ENCODE results near the gene ADK.

Gene ADK

DNA sequence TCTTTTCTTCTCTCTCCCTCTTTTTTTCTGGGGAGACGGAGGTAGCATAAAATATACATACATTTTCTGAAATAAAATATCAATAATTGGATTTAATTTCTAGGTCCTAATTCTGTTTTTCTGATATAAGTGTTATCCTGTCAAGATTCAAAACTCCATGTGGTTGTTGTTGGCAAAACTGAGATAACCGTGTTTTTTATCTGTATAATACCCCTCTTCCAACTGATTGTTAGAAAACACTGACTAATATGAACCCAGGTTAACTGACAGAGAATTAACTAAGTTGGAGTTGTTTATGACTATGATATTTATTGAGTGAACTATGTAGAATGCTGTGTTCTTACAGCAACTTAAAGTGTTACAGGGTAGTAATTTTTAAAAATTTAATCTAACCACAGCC, 438.8 kb downstream of the ADK start:
- FAIRE-seq = no peak
- no peak for DNase-seq (ENCODE audit: low spot score)

DNA sequence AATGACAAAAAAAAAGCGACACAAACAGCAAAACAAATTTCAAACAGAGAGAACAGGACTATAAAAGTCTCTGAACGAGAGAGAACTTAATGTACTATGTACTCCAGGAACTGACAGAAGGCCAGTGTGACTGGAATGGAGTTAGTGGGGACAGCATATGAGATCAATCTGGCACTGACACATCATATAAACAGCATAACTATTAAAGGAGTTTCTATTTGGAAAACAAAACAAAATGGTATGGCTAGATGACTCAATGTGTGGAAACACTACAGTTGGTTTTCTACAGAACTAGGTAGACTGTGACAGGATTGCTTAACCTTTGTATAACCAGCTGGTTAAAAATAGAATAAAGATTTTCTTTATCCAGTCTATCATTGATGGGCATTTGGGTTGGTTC, 442.4 kb downstream of the ADK start:
- no peak for DNase-seq (ENCODE audit: low spot score)
- no peak for FAIRE-seq

DNA sequence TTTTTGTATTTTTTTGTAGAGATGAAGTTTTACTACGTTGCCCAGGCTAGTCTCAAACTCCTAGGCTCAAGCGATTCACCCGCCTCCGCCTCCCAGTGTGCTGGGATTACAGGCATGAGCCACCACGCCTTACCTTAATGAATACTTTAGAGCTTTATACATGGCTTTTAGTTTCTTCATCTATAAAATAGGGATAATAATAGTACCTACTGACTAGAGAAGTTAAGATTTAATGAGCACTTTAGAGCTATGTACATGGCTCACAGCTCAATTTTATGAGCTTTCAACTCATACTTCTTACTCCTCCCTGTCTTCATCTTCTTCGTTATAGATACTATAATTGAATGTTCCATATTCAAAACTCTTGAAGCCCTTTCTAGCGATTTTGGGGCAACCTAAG, 445.7 kb downstream of the ADK start:
- no peak for FAIRE-seq
- DNase-seq (ENCODE audit: low spot score) = no peak

DNA sequence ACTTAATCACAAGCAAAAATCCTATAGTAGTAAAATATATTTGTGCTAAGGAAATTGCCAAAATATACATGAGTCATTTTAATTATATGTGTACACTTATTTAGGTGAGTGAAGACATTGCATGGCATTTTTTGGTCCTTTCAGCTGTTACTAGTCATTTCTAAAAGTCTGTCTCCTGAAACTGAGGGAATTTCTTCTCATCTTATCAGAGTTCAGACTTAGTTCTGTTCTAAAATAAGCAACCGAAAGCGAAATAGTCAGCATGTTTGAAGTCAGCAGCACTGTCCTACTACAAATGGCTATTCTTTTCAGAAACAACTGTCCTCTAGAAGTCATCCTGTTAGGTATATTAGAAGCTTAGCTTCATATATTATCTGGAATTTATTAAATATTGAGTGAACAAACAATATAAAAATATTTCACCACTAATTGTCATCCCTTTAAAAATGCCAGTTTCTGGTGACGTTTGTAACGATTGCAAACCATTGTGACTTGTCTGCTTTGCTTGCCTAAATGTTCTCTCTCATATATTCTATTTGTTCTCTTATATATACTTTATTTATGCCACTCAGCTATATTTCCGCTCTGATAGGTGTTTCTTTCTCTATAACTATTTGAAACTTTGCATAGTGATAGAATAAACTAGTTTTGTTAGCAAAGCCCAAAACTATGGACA, 448.0 kb downstream of the ADK start:
- DNase-seq (ENCODE audit: low spot score) = no peak
- no peak for FAIRE-seq

DNA sequence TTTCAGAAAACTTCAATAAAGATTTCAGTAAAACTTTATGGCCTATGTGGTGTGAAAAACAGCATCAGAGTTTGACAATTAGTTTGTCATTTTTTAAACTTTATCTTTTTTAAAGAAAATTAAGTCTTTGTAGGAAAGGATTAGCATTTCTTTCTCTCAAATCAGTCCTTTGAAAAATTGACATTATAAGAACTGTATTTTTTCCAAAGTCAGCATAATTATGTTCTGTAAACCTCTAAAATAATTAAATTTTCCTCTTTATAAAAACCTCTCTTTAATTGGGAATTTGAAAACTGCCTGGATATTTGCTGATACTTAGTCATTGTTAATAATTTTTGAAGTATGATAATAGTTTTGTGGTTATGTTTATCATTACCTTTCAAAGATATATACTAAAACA, 448.7 kb downstream of the ADK start:
- no peak for FAIRE-seq
- no peak for DNase-seq (ENCODE audit: low spot score)

DNA sequence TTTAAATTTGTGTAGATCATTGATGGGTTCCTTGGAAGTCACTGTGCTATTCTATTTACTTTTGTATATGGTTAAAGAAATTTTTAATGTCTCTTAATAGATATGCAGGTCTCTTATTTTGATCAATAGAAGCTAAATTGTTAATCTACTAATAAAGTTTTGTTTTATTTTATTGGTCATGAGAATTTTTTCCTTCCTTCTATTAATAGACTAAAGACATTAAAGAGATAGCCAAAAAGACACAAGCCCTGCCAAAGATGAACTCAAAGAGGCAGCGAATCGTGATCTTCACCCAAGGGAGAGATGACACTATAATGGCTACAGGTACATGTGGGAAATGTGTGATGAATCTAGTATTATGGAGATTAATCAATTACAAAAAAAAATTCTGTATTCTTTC, 449.1 kb downstream of the ADK start:
- no peak for FAIRE-seq

DNA sequence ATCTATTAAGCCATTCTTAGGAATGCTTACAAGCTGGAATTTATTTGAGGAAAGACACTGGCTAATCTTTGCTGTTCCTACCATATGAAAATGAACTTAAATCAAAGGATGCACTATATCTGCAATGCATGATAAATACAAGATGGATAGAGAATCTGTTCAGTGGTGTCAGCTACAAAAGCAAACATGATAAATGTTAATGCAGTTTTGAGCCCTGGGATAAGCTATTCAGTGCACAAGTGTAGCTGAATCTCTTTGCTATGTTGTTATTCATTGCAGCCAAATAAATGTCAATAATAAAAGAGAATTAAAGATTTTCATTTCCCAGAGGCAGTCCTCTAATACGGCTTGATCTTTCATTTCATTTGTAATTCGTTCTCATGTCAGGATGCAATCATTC, 451.6 kb downstream of the ADK start:
- DNase-seq (ENCODE audit: low spot score) (no peak), FAIRE-seq (no peak)

More for the DNA sequence above, 449.1 kb downstream of the ADK start:
- no peak for DNase-seq (ENCODE audit: low spot score)

DNA sequence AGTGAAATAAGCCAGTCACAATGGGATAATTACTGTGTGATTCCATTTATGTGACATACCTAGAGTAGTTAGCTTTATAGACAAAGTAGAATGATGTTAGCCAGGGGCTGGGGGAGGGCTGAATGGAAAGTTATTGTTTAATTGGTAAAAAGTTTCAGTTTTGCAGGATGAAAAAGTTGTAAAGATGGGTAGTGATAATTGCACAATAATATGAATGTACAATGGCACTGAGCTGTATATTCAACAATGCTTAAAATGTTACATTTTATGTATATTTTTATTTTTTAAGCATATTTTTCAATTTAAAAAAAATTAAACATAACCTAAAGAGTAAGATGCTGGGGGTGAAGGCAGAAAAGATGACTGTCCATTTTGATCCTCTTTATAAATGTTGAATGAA, 459.3 kb downstream of the ADK start:
- FAIRE-seq (no peak), DNase-seq (ENCODE audit: low spot score) (no peak)

DNA sequence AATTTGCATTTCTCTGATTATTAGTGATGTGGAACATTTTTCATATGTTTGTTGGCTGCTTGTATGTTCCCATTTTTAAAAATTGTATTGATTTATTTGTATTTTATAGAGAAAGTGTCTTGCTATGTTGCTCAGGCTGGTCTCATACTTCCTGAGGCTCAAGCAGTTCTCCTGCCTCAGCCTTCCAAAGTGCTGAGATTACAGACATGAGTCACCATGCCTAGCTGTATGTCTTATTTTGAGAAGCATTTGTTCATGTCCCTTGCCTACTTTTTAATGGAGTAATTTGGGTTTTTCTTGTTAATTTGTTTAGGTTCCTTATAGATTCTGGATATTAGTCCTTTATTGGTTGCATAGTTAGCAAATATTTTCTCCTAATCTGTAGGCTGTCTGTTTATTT, 461.2 kb downstream of the ADK start:
- FAIRE-seq (no peak), DNase-seq (ENCODE audit: low spot score) (no peak)

DNA sequence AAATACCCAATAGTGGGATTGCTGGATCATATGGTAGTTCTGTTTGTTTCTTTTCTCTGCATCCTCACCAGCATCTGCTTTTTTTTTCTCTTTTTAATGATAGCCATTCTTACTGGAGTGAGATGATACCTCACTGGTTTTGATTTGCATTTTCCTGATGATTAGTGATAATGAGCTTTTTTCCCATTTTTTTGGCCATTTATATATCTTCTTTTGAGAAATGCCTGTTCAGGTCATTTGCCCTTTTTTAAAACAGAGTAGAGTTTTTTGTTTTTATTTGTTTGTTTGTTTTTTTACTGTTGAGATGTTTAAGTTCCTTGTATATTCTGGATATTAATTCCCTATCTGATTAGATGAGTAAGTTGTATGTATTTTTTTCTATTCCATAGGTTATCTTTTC, 469.6 kb downstream of the ADK start:
- DNase-seq (ENCODE audit: low spot score) (no peak), FAIRE-seq (no peak)

DNA sequence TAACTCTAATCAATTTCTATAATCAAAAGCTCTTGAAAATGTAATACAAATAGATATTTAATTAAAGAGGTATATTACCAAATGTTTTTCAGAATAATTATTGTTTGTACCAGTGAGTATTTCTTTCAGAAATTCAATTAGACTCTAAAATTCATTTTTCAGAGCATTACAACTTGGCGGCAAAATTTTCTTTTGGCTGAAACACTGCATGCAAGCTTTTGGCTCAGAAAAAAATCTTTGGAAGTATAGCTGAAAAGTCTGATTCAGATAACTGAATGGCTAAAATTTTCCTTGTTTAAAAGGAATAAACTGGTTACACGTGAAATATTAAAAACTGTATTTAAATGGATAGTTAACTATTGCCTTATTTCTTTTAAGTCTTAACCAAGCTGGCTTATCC, 472.8 kb downstream of the ADK start:
- DNase-seq (ENCODE audit: low spot score) = no peak
- no peak for FAIRE-seq

DNA sequence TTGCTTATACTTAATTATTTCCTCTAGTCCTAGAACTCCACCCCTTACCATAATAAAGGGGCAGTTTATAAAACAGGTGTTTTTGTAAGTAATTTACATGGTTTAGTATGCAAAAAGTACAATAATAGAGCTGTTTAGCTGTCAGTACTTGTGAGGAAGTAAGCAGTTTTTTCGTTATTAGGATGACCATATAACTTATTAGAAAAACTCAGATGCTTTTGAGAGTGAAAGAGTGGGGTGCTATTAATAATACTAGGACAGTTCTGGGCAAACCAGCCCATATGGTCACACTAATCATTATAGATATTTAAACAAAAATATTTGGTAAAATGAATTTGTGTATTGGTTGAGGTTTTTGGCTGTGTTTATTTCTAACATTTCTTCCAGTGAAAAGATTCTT, 473.5 kb downstream of the ADK start:
- DNase-seq (ENCODE audit: low spot score) (no peak), FAIRE-seq (no peak)

DNA sequence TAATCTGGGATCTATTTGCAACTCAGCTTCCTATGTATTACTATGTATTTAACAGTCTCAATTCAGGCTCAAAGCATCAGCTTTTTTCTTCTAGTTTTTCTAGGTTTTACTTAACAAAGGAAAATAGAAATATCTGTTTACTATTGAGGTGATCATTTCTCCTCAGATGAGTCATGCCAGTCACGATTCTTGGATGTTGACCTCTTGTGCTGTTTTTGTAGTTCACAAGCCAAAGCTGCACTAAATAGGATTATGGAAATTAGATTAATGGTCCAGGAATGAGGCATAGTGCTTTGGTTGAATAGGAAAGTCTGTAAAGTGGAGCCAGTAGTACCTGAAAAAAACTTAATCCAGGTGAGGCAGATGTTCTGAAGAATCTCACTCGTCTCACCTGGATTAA, 477.1 kb downstream of the ADK start:
- FAIRE-seq (no peak), DNase-seq (ENCODE audit: low spot score) (no peak)

DNA sequence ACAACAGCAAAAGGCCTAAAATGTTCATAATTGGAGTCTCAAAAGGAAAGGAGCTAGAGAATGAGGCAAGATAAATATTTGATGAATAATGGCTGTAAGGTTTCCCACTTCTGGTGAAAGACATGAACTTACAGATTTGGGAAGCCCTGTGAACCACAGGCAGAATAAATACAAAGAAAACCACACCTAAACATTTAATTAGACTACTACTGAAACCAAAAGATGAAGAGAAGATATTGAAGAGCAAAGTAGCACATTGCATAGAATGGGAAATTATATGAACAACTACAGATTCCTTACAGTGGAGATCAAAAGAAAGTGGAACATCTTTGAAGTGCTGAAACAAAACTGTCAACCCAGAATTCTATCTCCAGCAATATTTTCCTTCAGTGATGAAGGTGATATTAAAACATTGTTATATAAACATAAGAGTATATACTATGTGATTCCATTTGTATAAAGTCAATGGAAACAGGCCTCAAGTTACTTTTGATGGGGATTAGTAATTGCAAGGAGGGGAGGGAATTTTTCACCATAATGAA, 484.0 kb downstream of the ADK start:
- FAIRE-seq = no peak
- DNase-seq (ENCODE audit: low spot score) = no peak

DNA sequence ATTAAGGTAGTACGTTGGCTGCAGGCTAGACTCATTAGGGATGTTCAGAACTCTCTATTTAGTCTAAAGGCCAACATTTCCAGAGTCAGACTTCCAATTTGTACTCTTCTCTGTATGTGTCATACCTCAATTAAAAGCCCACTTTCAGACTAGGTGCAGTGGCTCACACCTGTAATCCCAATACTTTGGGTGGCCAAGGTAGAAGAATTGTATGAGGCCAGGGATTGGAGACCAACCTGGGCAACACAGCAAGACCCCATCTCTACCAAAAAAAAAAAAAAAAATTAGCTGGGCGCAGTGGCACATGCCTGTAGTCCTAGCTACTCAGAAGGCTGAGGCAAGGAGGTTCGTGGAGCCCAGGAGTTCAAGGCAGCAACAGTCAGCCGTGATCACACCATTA, 484.6 kb downstream of the ADK start:
- DNase-seq (ENCODE audit: low spot score) = no peak
- FAIRE-seq = no peak

DNA sequence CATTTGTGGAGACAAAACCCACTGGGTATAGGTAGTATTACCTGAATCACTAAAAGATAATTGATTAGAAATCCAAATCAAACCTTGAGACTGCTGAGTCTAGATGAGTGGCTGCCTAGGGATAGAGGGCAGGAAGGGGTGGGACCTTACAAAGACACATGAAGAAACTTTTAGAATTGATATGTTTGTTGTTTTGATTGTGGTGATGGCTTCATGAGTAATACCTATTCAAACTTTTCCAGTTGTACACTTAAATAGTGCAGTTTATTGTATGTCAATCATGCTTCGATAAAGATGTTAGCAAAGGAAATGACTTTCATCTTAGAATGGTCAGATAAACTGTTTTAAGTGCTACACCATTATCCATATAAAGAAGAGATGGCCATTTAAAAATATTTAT, 486.7 kb downstream of the ADK start:
- DNase-seq (ENCODE audit: low spot score) = no peak
- no peak for FAIRE-seq

DNA sequence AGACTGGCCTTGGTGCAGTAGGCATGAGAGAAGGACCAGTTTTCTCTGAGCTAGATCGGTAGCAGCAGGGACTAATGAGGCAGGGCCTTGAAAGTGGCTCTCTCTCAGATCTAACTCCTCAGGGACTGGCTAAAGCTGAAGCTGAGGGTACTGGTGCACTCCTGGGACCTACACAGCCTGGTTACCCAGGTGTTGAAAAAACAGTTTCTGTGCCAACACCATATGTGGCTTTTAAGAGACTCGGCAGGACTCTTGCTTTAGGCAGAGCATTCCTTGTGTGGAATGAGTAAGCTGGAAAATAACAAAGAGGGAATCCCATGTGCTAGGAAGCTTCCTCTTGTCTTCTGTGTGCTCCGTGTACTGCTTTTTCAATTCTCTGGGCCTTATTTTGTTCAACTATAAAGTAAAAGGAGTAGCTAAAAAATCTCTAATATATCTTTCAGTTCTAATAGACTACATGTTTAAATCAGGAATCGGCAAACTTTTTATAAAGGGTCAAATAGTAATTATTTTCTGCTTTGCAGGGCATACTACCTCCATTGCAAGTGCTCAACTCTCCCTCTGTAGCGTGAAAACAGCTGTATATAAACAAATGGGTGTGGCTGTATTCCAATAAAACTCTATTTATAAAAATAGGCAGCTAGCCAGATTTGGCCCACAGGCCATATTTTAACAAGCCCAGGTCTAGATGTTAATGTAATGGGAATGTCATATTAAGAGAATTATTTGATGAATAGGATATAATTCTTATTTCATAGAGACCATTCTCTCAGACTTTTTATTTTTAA, 489.3 kb downstream of the ADK start:
- no peak for FAIRE-seq
- no peak for DNase-seq (ENCODE audit: low spot score)

DNA sequence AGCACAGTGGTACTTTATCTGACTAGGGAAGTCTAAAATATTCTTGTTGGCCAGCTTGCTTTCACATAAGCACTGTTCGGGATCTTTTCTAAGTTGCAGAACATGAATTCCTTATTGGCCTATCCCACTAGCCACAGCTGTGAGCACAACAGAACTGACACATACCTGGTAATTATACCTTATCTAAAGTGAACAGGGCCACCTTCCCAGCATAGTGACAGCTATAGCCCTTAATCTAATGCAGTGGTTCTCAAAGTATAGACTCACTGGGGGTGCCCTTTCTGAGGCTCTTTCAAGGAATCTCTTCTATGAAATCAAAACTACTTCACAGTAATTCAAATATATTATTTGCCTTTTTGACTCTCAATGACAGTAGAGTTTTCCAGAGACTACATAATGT, 490.6 kb downstream of the ADK start:
- DNase-seq (ENCODE audit: low spot score) (no peak), FAIRE-seq (no peak)

DNA sequence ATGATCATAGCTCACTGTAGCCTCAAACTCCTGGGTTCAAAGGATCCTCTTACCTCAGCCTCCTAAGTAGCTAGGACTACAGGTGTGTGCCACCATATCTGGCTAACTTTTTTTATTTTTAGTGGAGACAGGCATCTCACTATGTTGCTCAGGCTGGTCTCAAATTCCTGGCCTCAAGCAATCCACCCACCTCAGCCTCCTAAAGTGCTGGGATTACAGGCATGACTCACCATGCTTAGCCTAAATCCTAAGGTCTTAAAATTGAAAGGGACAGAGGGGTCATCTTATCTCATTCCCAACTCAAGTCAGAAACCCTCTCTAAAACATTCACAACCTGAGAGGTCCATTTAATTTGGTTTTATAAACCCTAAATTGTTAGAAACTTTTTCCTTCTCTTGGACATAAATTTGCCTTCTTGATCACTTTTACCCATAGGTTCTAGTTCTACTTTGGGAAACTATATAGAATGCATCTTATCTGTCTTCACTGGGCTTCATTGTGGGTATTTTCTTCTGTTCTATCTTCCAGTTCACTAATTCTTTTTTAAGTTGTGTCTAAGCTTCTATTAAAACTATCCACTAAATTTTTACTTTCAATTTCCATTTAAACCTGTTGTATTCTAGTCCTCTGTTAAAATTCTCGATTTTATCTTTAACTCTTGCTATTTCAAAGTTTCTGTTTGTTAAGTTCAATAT, 492.0 kb downstream of the ADK start:
- DNase-seq (ENCODE audit: low spot score) = no peak
- FAIRE-seq = no peak

DNA sequence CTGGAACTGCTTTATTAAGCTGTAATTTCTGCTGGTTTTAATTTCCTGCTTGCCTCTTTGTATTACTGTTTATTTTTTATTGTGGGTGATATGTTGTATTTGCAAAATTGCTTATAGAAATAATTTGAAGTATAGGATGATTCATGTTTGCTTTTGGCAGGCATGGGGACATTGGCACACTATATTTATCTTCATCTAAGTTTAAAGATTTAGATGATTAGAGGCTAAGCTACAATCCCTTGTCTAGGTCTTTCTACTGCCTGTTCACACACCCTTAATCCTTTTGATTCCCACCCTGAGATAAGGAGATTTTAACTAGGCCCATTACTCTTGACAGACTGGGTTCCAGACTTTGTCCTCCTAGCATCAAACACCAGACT, 492.6 kb downstream of the ADK start:
- no peak for FAIRE-seq
- no peak for DNase-seq (ENCODE audit: low spot score)

DNA sequence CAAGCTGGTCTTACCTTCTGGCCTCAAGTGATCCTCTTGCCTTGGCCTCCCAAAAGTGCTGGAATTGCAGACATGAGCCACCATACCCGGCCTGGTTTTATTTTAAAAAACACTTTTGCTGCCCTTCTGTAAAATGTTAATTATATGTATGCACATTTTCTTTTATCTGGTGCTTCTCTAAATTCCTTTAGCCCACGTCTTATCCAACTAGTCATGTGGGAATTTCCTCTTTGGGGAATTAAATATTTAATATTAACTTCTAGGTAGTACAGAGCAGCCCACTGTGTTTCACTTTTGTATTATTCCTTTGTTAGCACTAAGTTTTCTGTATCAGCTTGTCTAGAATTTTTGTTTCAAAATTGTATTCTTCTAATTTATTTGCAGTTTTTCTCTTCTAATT, 493.7 kb downstream of the ADK start:
- DNase-seq (ENCODE audit: low spot score) (no peak), FAIRE-seq (no peak)

DNA sequence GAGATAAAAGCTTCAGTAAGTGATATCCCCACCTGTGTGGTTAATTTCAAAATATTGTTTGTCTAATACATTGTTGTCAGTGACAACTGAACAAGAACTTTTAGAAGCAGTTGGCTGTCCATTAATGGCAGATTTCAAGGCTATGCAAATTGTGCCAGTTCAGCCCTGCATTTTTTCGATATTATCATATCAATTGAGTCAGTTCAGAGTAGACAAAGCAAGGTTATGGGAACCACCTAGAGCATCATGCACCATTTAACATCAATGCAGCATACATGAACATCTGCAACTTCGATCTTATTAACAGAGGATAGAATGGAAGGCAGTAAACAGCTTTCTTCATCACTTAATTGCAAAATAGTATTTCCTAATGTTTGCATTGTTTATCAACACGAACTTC, 494.7 kb downstream of the ADK start:
- DNase-seq (ENCODE audit: low spot score) (no peak), FAIRE-seq (no peak)

DNA sequence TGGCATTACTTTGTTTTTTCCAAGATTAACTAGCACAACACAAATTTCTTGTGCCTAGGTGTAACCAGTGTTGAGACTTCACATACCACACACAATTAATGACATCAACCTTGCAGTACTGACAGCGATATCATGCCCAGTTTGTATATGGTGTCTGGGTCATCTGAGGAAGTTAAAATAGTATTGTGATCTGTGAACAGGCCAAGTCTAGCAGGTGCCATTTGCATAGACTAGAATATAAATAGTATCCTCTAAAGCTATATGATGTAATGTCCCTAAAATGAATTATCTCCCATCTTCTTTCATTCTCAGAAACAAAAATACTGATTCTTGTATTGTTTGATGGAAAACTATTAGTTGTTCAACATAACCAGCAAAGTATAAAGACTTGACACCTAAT, 499.6 kb downstream of the ADK start:
- FAIRE-seq (no peak), DNase-seq (ENCODE audit: low spot score) (no peak)
